SK-N-MC (cell line): ENCODE results near the gene SMAD6.

Experiments used
- EZH2 ChIP-seq: fragments of 200-600 bp; sonication (generic); IDR thresholded peaks from one replicate; pipeline ENCODE4 v1.6.1; 2017; ENCODE audit warnings: antibody characterized with exemption
- FOXP2 ChIP-seq: optimal IDR thresholded peaks from 2 replicates; pipeline ENCODE3; 2011; ENCODE audit warnings: mild to moderate bottlenecking, moderate library complexity; ENCODE audit not compliant: insufficient read depth; ENCODE audit errors: extremely low read length, control extremely low read depth
- POLR2AphosphoS5 ChIP-seq: IDR thresholded peaks from 2 replicates; pipeline ENCODE4 v1.6.1; 2012; ENCODE audit warnings: mild to moderate bottlenecking, low read depth, low read length, borderline replicate concordance

GRCh38 chr15:66654361-66654738 lies 47.7 kb upstream of the SMAD6 start:
- TF ChIP-seq POLR2AphosphoS5 (no peak), EZH2 (no peak), FOXP2 (no peak)
